Measurements from ENCODE around the gene AKAP11.

The AKAP11 gene

DNA sequence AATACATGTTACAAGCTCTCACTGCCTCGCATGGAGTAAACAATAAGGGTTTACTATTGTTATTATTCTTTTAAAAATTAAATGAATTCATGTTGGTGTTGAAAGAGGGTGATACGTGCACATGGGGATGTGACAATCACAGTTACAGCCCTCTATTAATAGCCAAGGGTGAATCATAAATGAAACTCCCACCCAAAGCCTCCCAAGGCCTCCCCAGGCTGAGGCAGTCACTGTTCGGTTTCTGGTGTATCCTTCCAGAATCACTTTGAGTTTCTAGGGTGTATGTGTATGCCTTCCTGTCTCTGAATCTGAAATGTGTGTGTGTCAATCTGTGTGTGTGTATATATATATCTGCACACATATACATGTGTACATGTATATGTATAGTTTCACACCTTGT, 73.4 kb downstream of the AKAP11 start:
- no peak for DNase-seq

DNA sequence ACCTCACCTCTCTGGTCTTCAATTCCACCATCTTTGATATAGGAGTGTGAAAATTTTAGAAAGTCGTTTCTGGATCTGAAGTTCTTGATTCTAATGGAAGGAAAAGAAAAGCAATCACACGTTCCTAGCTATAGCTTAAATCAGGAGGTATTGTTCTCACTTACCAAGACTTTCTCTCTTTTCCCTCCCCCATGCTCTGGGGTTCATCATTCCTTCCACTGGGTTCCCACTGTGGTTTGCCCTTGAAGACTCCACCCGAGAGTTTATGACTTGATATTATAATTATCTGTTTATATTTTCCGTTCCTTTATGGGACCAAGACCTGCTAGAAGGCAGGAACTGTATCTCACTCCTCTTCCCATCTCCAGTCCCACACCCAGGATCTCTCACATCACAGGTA, 76.6 kb downstream of the AKAP11 start:
- DNase-seq = no peak

DNA sequence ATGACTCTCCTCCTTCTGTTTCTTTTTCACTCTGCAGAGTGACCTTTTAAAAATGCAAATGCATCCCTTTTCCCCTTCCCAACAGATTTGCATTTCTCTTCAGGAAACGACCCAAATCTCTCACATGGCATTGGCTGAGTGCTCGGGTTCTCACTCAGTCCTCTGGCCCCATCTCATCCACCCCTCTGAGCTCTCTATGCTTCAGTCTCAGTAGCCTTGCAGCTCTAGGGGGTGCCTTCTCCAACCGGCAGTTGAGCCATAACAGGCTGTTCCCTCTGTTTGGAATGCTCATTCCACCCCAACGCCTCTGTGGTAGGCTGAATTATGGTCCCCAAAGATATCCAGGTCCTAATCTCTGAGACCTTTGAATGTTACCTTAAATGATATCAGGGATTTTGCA, 78.2 kb downstream of the AKAP11 start:
- no peak for DNase-seq

DNA sequence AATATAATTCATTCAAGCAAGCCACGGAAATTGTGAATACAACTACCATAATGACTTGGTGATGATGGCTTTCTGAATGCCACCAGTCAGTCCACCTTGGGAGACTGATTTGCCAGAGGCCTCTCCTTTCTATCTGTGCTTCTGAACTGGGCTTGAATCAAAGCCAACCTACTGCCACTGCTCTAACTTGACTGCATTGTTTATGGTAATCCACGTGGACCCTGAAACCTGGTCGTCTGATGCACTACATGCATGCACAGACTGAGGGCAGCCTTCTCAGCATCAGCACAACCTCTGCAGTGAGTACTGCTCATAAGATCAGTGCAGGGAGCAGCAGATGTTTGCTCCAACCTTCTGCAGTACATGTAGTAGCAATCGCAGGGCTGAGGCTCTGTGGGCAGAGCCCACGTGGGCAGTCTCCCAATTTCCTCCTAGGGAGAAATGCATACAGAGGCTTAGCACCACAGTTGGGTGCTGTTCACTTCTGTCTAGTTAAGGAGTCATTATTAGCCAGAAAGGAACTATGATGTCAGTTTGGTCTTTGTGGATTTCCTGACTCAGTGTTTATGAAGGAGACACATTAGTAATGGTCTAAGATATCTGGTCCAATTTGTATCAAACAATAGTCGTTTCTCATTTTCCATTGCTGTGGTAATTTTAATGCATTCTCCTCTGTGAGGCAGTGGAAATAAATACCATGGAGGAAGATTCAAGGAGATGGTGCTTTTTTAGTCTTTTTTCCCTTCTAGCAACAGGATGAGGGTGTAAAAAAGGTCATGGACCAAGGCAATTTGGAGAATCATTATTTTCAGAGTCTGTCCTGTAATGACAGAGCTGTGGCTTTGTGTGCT, 82.5 kb downstream of the AKAP11 start:
- DNase-seq = peak; percentile 68

DNA sequence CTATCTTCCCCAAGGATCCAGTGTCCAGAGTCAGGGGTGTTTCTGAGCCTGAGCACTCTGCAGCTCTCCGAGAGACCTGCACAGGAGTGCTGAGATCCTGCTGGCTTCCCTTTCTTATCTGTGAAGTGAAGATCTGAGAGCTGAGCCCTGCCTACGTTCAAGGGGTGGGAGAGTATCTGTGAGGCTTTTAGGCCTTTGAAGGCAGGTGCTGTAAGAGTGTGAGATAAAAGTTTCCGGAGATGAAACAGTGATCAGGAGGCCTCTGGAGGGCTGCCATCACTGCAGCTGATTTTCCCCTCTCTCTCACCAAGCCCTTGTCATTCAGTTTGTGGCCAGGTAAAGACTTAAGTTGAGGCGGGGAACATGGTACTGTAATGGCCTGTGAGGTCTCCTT, 83.1 kb downstream of the AKAP11 start:
- DNase-seq = no peak

DNA sequence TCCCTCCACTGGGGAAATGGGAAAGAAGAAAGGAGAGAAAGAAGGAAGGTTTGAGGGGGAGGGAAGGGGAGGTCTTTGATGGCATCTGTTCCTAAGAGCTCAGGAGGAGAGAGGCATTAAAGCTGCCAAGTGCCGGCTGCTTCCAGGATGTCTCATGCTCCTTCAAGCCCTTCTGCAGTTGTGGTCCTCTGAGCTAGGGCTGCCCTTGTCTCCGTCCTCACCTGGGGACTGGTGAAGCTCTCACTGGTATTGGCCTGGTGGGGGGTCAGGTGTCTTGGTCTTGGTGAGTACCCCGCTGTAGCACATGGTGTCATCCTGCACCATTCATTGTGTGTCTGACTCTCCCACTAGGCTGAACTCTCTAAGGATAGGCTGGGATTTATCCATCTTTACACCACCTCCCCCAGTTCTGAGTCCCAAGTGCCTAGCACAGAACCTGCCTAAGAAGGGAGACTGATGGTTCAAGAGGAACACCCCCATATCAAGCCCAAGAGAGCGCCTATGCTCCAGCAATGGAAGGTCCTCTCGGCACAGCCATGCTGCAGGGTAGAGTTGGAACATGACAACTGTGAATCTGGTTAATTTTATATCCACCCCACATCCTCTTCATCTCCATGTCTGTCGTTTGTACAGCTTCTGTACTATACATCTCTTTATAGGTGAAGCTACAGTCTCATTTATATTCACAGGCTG, 83.7 kb downstream of the AKAP11 start:
- DNase-seq = no peak

DNA sequence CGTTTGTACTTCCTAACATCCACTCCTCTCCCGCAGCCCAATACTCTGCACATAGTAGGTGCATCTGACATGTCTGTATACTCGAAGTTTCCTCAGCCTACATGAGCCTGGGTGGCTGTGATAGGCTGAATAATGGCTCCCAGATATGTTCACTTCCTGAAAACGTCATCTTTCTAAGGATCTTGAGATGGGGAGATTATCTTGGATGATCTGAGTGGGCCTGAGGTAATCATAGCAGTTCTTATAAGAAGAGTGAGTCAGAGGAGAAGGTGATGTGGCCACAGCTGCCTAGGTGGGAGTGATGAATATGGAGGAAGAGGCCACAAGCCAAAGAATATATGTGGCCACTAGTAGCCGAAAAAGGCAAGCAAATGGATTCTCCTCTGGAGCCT, 84.2 kb downstream of the AKAP11 start:
- no peak for DNase-seq

DNA sequence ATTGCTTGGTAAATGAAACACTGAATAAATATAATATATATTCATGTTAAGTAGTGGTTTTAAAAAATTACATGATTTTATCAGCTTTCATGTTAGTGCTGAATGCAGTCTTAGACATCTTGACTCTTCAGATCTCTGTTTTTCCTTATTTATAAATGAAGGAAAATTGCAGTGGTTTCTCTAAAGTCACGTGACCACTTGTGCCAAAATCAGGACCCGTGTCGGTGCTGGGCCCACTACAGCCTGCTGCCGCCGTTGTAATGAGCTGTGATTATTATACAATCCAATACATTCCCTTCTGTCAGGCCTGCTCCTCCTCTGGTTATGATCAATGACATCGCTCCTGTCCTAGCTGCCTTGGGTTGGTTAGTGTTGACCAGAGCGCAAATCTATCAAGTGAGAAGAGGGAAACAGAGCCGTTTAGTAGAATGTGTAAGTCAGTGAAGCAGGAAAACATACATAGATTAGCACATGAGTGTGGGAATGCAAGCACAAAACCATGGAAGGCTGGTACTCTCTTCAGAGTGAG, 88.2 kb downstream of the AKAP11 start:
- DNase-seq = no peak

DNA sequence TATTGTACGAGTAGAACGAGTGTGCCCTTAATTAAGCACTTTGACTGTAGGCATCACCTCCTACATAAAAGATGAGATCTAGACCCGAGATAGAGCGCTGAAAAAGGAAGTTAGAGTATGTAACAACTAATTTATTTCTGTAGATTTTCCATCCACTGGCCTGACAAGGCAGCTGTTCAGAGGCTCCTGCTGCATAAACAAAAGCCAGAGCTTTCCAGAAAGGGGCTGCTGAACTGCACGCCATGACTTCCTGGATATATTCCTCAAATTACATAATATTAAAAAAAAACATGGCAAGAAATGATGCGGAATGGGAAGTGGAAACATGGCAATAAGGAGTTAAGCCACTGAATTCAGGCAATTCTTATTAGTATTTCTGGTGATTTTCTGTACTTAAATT, 89.7 kb downstream of the AKAP11 start:
- no peak for DNase-seq

DNA sequence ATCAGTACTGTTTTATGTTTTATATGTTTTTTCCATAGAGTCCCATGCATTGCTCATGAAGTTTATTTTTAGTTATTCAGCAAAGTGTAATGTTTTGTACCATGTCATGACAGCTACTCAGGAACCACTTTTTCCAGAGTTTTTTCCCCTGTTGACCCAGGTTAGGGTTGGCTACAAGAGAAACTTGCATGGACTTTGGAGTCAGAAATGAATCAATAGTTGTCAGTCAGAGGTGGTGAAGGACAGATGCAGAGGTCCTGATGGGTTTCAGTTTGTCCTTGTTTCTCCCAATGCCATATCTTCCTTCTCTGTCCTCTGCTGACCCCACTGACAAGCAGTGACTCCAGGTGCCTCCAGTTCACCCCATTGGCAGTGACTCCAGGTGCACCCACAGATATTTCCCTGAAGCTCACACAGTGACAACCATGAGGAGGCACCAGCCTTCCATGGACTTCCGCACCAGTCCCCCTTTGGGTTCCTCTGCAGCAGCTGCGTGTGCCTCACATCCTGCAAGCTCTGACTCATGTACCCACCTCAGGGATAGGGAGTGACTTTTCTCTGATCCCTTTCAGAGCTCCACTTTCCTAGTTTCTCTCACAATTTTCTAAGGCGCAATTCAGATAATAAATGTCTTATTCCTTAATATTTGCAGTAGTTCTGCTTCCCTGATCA, 92.1 kb downstream of the AKAP11 start:
- peak; percentile 11 for DNase-seq

DNA sequence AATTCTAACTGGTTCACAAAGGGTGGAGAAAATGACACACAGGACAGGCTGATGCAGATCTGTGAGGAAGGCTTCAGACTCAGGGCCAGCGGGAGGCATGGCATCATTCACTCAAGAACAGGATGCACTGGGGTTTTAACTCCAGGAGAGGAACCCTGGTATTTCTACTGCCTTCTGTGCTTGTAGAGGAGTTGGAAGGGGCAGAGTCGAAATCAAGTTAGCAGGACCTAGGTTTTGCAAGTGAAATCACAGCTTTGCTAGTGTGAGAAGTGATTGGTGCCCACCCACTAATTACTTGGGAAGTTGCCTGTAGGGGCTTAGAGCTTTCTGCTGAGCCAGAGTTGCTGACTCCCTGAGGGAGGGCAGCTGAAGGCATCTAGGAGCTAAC, 92.7 kb downstream of the AKAP11 start:
- no peak for DNase-seq

DNA sequence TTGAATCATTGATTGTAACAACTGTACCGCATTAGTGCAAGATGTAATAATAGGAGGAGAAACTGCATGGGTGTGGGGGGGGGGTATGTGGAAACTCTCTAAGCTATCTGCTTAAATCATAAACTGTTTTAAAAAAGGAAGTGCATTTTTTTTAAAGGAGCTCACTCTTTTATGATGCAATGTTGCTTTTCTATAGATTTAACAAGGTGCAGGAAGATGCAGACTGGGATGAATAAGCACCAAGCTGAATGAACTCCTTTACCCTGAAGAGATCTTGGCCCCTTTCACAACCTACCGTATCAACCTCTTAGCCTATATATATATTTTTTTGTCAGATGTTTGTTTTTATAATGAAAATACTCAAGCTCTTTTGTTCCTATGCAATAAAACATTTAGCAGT, 95.9 kb downstream of the AKAP11 start:
- peak; percentile 53 for DNase-seq

DNA sequence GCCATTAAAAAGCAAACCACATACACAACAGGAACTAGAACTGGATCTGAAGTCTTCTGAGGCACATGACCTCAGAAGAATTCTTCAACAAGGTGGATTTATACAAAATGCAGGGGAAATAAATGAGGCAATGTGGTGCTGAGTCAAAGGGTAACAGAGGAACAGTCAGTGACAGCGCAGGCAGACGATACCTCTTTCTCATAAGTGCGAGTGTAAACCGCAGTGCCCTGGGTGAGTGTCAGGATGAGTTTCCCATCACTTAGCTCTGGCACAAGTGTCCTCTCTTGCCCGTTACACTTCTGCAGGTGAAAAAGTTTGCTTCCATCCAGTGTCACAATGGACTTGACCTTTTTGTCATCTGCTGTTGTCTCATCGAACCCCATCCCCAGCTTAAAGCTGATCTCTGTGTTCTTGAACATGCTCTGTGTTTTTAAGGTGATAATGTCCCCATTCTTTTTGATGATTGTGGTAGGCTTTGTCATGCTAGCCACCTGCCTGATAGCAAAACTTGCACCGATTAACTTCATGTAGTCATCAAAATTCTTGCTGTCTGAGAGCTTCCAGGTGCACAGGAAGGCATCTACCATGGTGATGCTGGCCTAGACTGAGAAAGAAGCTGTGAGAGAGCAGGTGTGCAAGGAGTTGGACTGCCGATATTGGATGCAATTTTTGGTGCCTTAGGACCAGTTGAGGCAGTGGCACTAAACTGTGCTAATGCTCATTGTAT, 97.3 kb downstream of the AKAP11 start:
- no peak for DNase-seq

DNA sequence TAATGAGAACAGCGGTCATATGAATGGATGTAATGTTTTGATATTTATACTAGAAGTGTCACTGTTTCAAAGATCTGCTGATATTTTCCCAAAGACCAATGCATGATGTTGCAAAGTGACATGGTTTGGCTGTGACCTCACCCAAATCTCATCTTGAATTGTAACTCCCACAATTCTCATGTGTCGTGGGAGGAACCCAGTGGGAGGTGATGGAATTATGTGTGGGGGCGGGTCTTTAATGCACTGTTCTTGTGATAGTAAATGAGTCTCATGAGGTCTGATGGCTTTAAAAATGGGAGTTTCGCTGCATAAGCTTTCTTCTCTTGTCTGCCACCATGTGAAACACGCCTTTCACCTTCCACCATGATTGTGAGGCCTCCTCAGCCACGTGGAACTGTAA, 98.3 kb downstream of the AKAP11 start:
- DNase-seq = no peak
